PC-9 (cell line): ENCODE measurements around the gene SPESP1.

ENCODE experiments used
- CTCF ChIP-seq: fragments of 200-600 bp; sonication (generic); conservative IDR thresholded peaks from 2 replicates; pipeline ENCODE4 v1.6.1; 2017; ENCODE audit warnings: mixed run types, antibody characterized with exemption, mild to moderate bottlenecking, moderate library complexity
- EZH2 ChIP-seq: fragments of 200-600 bp; sonication (generic); IDR thresholded peaks from 2 replicates; pipeline ENCODE4 v1.8.0; 2017; ENCODE audit warnings: antibody characterized with exemption, low read depth

GRCh38 chr15:68986322-68986721 lies 56.0 kb downstream of the SPESP1 start:
- TF ChIP-seq EZH2 = no peak
- TF ChIP-seq CTCF = no peak
